ENCODE data around the gene ALKBH6.

ALKBH6 gene

DNA sequence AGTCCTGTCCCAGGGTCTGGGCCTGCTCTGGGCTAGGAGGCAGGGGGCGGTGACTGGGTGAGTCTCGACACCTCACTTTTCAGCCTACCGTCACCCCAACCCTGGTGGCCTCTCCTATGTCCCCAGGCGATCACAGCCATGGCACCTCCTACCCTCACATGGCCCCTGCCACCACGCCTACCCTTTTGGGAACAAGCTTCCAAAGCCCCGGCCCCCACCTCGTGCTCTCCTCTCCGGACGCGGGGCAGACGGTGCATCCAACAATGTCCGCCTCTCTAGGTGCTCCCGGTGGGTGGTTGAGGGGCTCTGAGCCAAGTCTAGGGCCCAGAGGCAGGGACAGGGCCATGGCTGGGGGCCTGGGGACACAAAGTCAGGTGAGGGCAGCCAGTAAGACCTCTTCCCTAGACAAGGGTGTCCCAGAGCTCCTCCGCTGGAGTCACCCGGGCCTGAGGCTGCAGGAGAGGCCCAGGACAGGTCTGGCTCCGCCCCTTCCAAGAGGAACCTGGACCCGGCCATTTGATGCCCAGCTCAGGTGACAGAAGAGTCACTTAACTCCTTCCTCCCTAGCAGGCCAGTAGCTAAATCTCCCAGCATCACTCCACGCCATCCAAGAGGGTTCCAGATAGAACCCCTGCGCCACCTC is 5.6 kb downstream of the ALKBH6 start, which contains the start of gene SYNE4:
SYNE4 (minus strand) TSS at position 478 of the 643 bp plus-strand sequence; CDS start at position 346, 132 bp downstream.
- H3K36me3 ChIP-seq (ENCODE audit: control insufficient read depth, insufficient read depth, low read length), result no peaks in the 10 kb centered on the region
- H3K27ac ChIP-seq (ENCODE audit: low read depth, low read length, severe bottlenecking), result no peak within 1 kb of the TSS
- H3K9me3 ChIP-seq (ENCODE audit: control insufficient read depth, low read length), result no peaks in the 10 kb centered on the region
- H3K4me1 ChIP-seq (ENCODE audit: control insufficient read depth, insufficient read depth, low read length, poor library complexity, severe bottlenecking), result peaks cover 5% of the 10 kb centered on the region
- peak within 1 kb of the TSS; percentile 19 for H3K4me3 ChIP-seq (ENCODE audit: extremely low read depth, insufficient read depth, low read length, poor library complexity, severe bottlenecking)
- WGBS, 2 experiments (ENCODE audit: insufficient coverage in 2 of 2), result 67 to 76% methylated on average over 16 to 19 of the region's 19 CpGs

DNA sequence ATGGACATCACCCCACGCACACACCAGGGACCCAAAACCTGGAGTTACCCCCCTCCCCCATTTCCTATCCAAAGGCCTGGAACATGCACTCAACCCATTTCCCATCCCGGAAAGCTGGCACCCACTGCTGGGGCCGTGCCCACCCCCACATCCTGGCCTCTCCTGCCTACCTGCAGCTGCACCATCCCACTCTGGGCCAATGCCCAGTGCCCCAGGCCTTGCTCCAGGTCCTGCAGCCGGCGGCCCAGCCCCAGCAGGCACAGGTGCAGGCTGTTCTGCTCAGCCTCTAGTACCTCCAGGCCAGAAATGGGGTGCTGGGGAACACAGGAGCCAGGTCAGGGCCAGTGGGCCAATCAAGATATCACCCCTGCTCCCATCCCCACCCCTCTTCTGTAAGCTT is 7.1 kb downstream of the ALKBH6 start:
- H3K4me1 ChIP-seq (ENCODE audit: control insufficient read depth, insufficient read depth, low read length, poor library complexity, severe bottlenecking), result peaks cover 5% of the 10 kb centered on the region
- no peak overlapping the region for H3K4me3 ChIP-seq (ENCODE audit: extremely low read depth, insufficient read depth, low read length, poor library complexity, severe bottlenecking)
- H3K36me3 ChIP-seq (ENCODE audit: control insufficient read depth, insufficient read depth, low read length), result no peaks in the 10 kb centered on the region
- no peak overlapping the region for H3K27ac ChIP-seq (ENCODE audit: low read depth, low read length, severe bottlenecking)
- WGBS, 2 experiments (ENCODE audit: insufficient coverage in 2 of 2), result 100% methylated on average over 3 to 4 of the region's 5 CpGs
- H3K9me3 ChIP-seq (ENCODE audit: control insufficient read depth, low read length), result no peaks in the 10 kb centered on the region

- Histone ChIP-seq H3K27ac (ENCODE audit: low read depth, low read length, severe bottlenecking) (no peak overlapping the region), H3K36me3 (ENCODE audit: control insufficient read depth, insufficient read depth, low read length) (peaks cover 11% of the 10 kb centered on the region), H3K4me1 (ENCODE audit: control insufficient read depth, insufficient read depth, low read length, poor library complexity, severe bottlenecking) (no peaks in the 10 kb centered on the region), H3K4me3 (ENCODE audit: extremely low read depth, insufficient read depth, low read length, poor library complexity, severe bottlenecking) (no peak overlapping the region), H3K9me3 (ENCODE audit: control insufficient read depth, low read length) (no peaks in the 10 kb centered on the region)
- 97 to 100% methylated on average over 3 of the region's 4 CpGs for WGBS, 2 experiments (ENCODE audit: insufficient coverage in 2 of 2)
These were observed 10.7 kb downstream of the ALKBH6 start for GRCh38 chr19:36003284-36003683.

DNA sequence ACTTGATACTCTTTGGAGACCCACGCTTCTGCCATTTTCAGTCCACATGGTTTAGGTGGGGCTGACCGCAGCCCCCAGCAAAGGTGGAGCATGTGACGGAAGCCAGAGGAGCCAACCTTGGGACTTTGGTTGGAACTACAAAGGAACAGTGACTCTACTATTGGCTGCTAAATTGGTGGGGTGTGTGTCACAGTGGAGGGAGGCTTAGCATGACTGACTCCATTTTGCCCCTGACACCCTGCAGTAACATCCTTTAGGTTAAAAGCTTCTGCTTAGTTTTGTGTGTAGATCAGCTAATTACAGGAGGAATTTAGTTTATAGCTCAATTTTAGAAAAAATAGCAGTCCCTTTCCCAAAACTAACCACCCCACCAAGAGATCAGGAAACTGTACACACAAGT is 12.4 kb downstream of the ALKBH6 start:
- no peaks in the 10 kb centered on the region for H3K9me3 ChIP-seq (ENCODE audit: control insufficient read depth, low read length)
- H3K36me3 ChIP-seq (ENCODE audit: control insufficient read depth, insufficient read depth, low read length), result peaks cover 19% of the 10 kb centered on the region
- H3K27ac ChIP-seq (ENCODE audit: low read depth, low read length, severe bottlenecking), result no peak overlapping the region
- no peak overlapping the region for H3K4me3 ChIP-seq (ENCODE audit: extremely low read depth, insufficient read depth, low read length, poor library complexity, severe bottlenecking)
- no peaks in the 10 kb centered on the region for H3K4me1 ChIP-seq (ENCODE audit: control insufficient read depth, insufficient read depth, low read length, poor library complexity, severe bottlenecking)
- 89 to 100% methylated on average over 1 to 2 of the region's 3 CpGs for WGBS, 2 experiments (ENCODE audit: insufficient coverage in 2 of 2)

GRCh38 chr19:35996777-35997176 is 17.2 kb downstream of the ALKBH6 start:
- no peak overlapping the region for H3K4me3 ChIP-seq (ENCODE audit: extremely low read depth, insufficient read depth, low read length, poor library complexity, severe bottlenecking)
- peaks cover 3% of the 10 kb centered on the region for H3K4me1 ChIP-seq (ENCODE audit: control insufficient read depth, insufficient read depth, low read length, poor library complexity, severe bottlenecking)
- WGBS, 2 experiments (ENCODE audit: insufficient coverage in 2 of 2), result 90 to 96% methylated on average over 3 to 6 of the region's 8 CpGs

GRCh38 chr19:35995048-35995993 is 18.7 kb downstream of the ALKBH6 start, which contains the start of gene SDHAF1:
Gene SDHAF1 (plus strand): TSS chr19:35995188. CDS start chr19:35995275, 87 bp downstream.
- H3K36me3 ChIP-seq (ENCODE audit: control insufficient read depth, insufficient read depth, low read length), result peaks cover 8% of the 10 kb centered on the region
- no peaks in the 10 kb centered on the region for H3K9me3 ChIP-seq (ENCODE audit: control insufficient read depth, low read length)
- peak within 1 kb of the TSS; percentile 41 for H3K27ac ChIP-seq (ENCODE audit: low read depth, low read length, severe bottlenecking)
- WGBS, 2 experiments (ENCODE audit: insufficient coverage in 2 of 2), result 0 to 1% methylated on average over 84 to 94 of the region's 97 CpGs
- peaks cover 3% of the 10 kb centered on the region for H3K4me1 ChIP-seq (ENCODE audit: control insufficient read depth, insufficient read depth, low read length, poor library complexity, severe bottlenecking)
- H3K4me3 ChIP-seq (ENCODE audit: extremely low read depth, insufficient read depth, low read length, poor library complexity, severe bottlenecking), result peak within 1 kb of the TSS; percentile 83

More at GRCh38 chr19:35996777-35997176, 17.2 kb downstream of the ALKBH6 start:
- H3K27ac ChIP-seq (ENCODE audit: low read depth, low read length, severe bottlenecking), result no peak overlapping the region
- H3K9me3 ChIP-seq (ENCODE audit: control insufficient read depth, low read length), result no peaks in the 10 kb centered on the region
- peaks cover 19% of the 10 kb centered on the region for H3K36me3 ChIP-seq (ENCODE audit: control insufficient read depth, insufficient read depth, low read length)

GRCh38 chr19:35993923-35994598 is 20.0 kb downstream of the ALKBH6 start:
- Histone ChIP-seq H3K36me3 (ENCODE audit: control insufficient read depth, insufficient read depth, low read length) (peaks cover 8% of the 10 kb centered on the region), H3K9me3 (ENCODE audit: control insufficient read depth, low read length) (no peaks in the 10 kb centered on the region), H3K27ac (ENCODE audit: low read depth, low read length, severe bottlenecking) (no peak overlapping the region), H3K4me1 (ENCODE audit: control insufficient read depth, insufficient read depth, low read length, poor library complexity, severe bottlenecking) (peaks cover 3% of the 10 kb centered on the region), H3K4me3 (ENCODE audit: extremely low read depth, insufficient read depth, low read length, poor library complexity, severe bottlenecking) (no peak overlapping the region)
- WGBS, 2 experiments (ENCODE audit: insufficient coverage in 2 of 2), result 87 to 95% methylated on average over 37 to 44 of the region's 49 CpGs

- H3K36me3 ChIP-seq (ENCODE audit: control insufficient read depth, insufficient read depth, low read length), result peaks cover 8% of the 10 kb centered on the region
- 92 to 98% methylated on average over 4 to 5 of the region's 8 CpGs for WGBS, 2 experiments (ENCODE audit: insufficient coverage in 2 of 2)
- peaks cover 3% of the 10 kb centered on the region for H3K4me1 ChIP-seq (ENCODE audit: control insufficient read depth, insufficient read depth, low read length, poor library complexity, severe bottlenecking)
- H3K9me3 ChIP-seq (ENCODE audit: control insufficient read depth, low read length), result no peaks in the 10 kb centered on the region
- H3K4me3 ChIP-seq (ENCODE audit: extremely low read depth, insufficient read depth, low read length, poor library complexity, severe bottlenecking), result no peak overlapping the region
- H3K27ac ChIP-seq (ENCODE audit: low read depth, low read length, severe bottlenecking), result no peak overlapping the region
These were observed 20.9 kb downstream of the ALKBH6 start for GRCh38 chr19:35992907-35993765.

- peaks cover under 1% of the 10 kb centered on the region for H3K36me3 ChIP-seq (ENCODE audit: control insufficient read depth, insufficient read depth, low read length)
- no peak overlapping the region for H3K4me3 ChIP-seq (ENCODE audit: extremely low read depth, insufficient read depth, low read length, poor library complexity, severe bottlenecking)
- peaks cover 3% of the 10 kb centered on the region for H3K4me1 ChIP-seq (ENCODE audit: control insufficient read depth, insufficient read depth, low read length, poor library complexity, severe bottlenecking)
- no peaks in the 10 kb centered on the region for H3K9me3 ChIP-seq (ENCODE audit: control insufficient read depth, low read length)
- H3K27ac ChIP-seq (ENCODE audit: low read depth, low read length, severe bottlenecking), result no peak overlapping the region
- 86 to 87% methylated on average over 6 to 7 of the region's 7 CpGs for WGBS, 2 experiments (ENCODE audit: insufficient coverage in 2 of 2)
These were observed 22.1 kb downstream of the ALKBH6 start for GRCh38 chr19:35991731-35992450.
